T1000 (cell line): ENCODE data around the gene SEMA7A.

Source experiments
- DNase-seq: peaks from one replicate; lab custom pipeline; 2025; ENCODE audit warnings: mixed read lengths; lab: John Stamatoyannopoulos, UW

Gene SEMA7A

GRCh38 chr15:74415966-74416916, 17.5 kb downstream of the SEMA7A start:
- DNase-seq: no peak

GRCh38 chr15:74414603-74415338, 19.0 kb downstream of the SEMA7A start:
- no peak for DNase-seq

- no peak for DNase-seq
These were observed 19.6 kb downstream of the SEMA7A start for GRCh38 chr15:74414081-74414580.

GRCh38 chr15:74413350-74414080, 20.2 kb downstream of the SEMA7A start:
- no peak for DNase-seq

GRCh38 chr15:74412159-74412558, 21.6 kb downstream of the SEMA7A start:
- no peak for DNase-seq

- DNase-seq: no peak
These were observed 22.1 kb downstream of the SEMA7A start for GRCh38 chr15:74411686-74412085.

GRCh38 chr15:74410502-74410901, 23.3 kb downstream of the SEMA7A start:
- no peak for DNase-seq

- no peak for DNase-seq
These were observed 24.5 kb downstream of the SEMA7A start for GRCh38 chr15:74409225-74409624.

GRCh38 chr15:74408815-74409214, 24.9 kb downstream of the SEMA7A start:
- no peak for DNase-seq

GRCh38 chr15:74408385-74408784, 25.4 kb downstream of the SEMA7A start:
- no peak for DNase-seq

GRCh38 chr15:74406992-74407705, 26.6 kb downstream of the SEMA7A start:
- DNase-seq: peak; percentile 77

- DNase-seq: no peak
These were observed 27.2 kb downstream of the SEMA7A start for GRCh38 chr15:74406517-74406916.

GRCh38 chr15:74405823-74406222, 27.9 kb downstream of the SEMA7A start:
- DNase-seq: no peak

GRCh38 chr15:74403991-74404563, 29.7 kb downstream of the SEMA7A start:
- no peak for DNase-seq

- no peak for DNase-seq
These were observed 30.2 kb downstream of the SEMA7A start for GRCh38 chr15:74403588-74403919.

GRCh38 chr15:74402873-74403587, 30.7 kb downstream of the SEMA7A start:
- DNase-seq: no peak

- no peak for DNase-seq
These were observed 31.4 kb downstream of the SEMA7A start for GRCh38 chr15:74402337-74402841.

- DNase-seq: no peak
These were observed 32.6 kb downstream of the SEMA7A start for GRCh38 chr15:74400915-74401757.

- no peak for DNase-seq
These were observed 33.4 kb downstream of the SEMA7A start for GRCh38 chr15:74400313-74400860.
